Gastrocnemius medialis (tissue), 4 donors: ENCODE data around the gene GFOD1. TPM values are rescaled to one million over a fixed set of nuclear protein-coding genes. Genes with fewer than 3 reads are reported as not detected.
A peak's percentile ranks its signal among the peaks of the same experiment; 100 is the strongest.

ENCODE experiments used
- ATAC-seq, 2 donors: fragments of 150-250 bp; one replicate each; pipeline ENCODE4 v1.9.1; 2016
- DNase-seq, 2 donors: peaks; one replicate each; pipeline ENCODE4 v3.0.0-alpha.2; 2019
- H3K27ac ChIP-seq, 4 donors: fragments of 200-600 bp; sonication (generic); 1 replicate in 1 of 4; 2 replicates in 3 of 4; pipeline ENCODE4 v1.5.1; 2016 to 2018; ENCODE audit warnings: mild to moderate bottlenecking in 2 of 4, moderate library complexity in 1 of 4
- H3K27me3 ChIP-seq, 3 donors: fragments of 200-600 bp; sonication (generic) in 2 of 3; 1 replicate in 1 of 3; 2 replicates in 2 of 3; pipeline versions ENCODE4 v1.5.1 to v1.6.0; 2016 to 2019; ENCODE audit warnings: mild to moderate bottlenecking in 1 of 3, moderate library complexity in 1 of 3
- H3K36me3 ChIP-seq, 2 donors: fragments of 200-600 bp; sonication (generic) in 1 of 2; one replicate each; pipeline ENCODE4 v1.5.1; 2017 to 2018
- H3K4me1 ChIP-seq, 2 donors: fragments of 200-600 bp; sonication (generic) in 1 of 2; one replicate each; pipeline ENCODE4 v1.5.1; 2016 to 2017; ENCODE audit warnings: mild to moderate bottlenecking in 2 of 2
- H3K4me3 ChIP-seq, 4 donors: fragments of 200-600 bp; sonication (generic) in 3 of 4; 1 replicate in 1 of 4; 2 replicates in 3 of 4; pipeline ENCODE4 v1.5.1; 2016 to 2019; ENCODE audit warnings: mild to moderate bottlenecking in 2 of 4
- H3K9me3 ChIP-seq, 3 donors: fragments of 200-600 bp; sonication (generic) in 2 of 3; 1 replicate in 1 of 3; 2 replicates in 2 of 3; pipeline ENCODE4 v1.5.1; 2016 to 2019
- POLR2A ChIP-seq, 2 donors: fragments of 450-650 bp; IDR thresholded peaks; one replicate each; pipeline ENCODE4 v1.6.1; 2017; ENCODE audit warnings: antibody characterized with exemption in 2 of 2, mild to moderate bottlenecking in 2 of 2, moderate library complexity in 2 of 2
- in situ Hi-C, 4 donors: fragments of 200-750 bp; cut with MboI; loops; one replicate each; pipeline versions ENCODE4 v1.15.0 to v1.8.0; 2017; ENCODE audit warnings: low sequenced_read_pairs in 4 of 4
- intact Hi-C: fragments of 100-400 bp; cut with DNase I; formaldehyde crosslinking; loops from one replicate; pipeline ENCODE4 v1.15.1; 2023; ENCODE audit warnings: low total_unique reads
- total RNA-seq, 4 donors: library from RNA; depleted of rRNA; stranded (reverse); fragments of >200 nt; gene quantifications; one replicate each; pipeline versions ENCODE4 v1.1.0 to v1.2.3, GENCODE V29; 2016
- TF ChIP-seq, protein P1 (sequence below), 5 experiments: fragments of 450-650 bp in 3 of 5; fragments of 200-600 bp in 2 of 5; sonication (generic) in 2 of 5; IDR thresholded peaks in 4 of 5; conservative IDR thresholded peaks in 1 of 5; 1 replicate in 4 of 5; 2 replicates in 1 of 5; pipeline ENCODE4 v1.5.1; 2016 to 2019; ENCODE audit warnings: antibody characterized with exemption in 5 of 5, mild to moderate bottlenecking in 3 of 5, moderate library complexity in 3 of 5

GFOD1 gene
- total RNA-seq, 4 donors from 2014 or later = 9.0 to 31.8 (median 16.9) TPM

- TF ChIP-seq POLR2A (IDR thresholded peaks at IDR 0.05) = no peak
- TF ChIP-seq, protein P1, sequence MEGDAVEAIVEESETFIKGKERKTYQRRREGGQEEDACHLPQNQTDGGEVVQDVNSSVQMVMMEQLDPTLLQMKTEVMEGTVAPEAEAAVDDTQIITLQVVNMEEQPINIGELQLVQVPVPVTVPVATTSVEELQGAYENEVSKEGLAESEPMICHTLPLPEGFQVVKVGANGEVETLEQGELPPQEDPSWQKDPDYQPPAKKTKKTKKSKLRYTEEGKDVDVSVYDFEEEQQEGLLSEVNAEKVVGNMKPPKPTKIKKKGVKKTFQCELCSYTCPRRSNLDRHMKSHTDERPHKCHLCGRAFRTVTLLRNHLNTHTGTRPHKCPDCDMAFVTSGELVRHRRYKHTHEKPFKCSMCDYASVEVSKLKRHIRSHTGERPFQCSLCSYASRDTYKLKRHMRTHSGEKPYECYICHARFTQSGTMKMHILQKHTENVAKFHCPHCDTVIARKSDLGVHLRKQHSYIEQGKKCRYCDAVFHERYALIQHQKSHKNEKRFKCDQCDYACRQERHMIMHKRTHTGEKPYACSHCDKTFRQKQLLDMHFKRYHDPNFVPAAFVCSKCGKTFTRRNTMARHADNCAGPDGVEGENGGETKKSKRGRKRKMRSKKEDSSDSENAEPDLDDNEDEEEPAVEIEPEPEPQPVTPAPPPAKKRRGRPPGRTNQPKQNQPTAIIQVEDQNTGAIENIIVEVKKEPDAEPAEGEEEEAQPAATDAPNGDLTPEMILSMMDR (IDR thresholded peaks at IDR 0.05 in 4 of 5, conservative IDR thresholded peaks at IDR 0.05 in 1 of 5) = no peak
- H3K4me1 ChIP-seq = peaks cover 0 to 19% of the 10 kb centered on the region in 2 donors
- intact Hi-C loops (no loop called here), in situ Hi-C loops (no loop called here)
- peak in 1 of 2 donors; percentile 69 for ATAC-seq
- H3K36me3 ChIP-seq = peaks cover 0 to 4% of the 10 kb centered on the region in 2 donors
- DNase-seq = no peak
- no peaks in the 10 kb centered on the region for H3K27me3 ChIP-seq
- peak overlapping the region in 2 of 4 donors; percentile 11 to 37 for H3K27ac ChIP-seq
- no peaks in the 10 kb centered on the region for H3K9me3 ChIP-seq
- no peak overlapping the region for H3K4me3 ChIP-seq
These were observed 128.1 kb downstream of the GFOD1 start for GRCh38 chr6:13359287-13359686.

GRCh38 chr6:13358511-13358910 lies 128.9 kb downstream of the GFOD1 start:
- H3K4me1 ChIP-seq = peaks cover 0 to 19% of the 10 kb centered on the region in 2 donors
- DNase-seq (no peak), ATAC-seq (no peak)
- H3K4me3 ChIP-seq = no peak overlapping the region
- in situ Hi-C loops = no loop called here
- peak overlapping the region in 1 of 4 donors; percentile 30 for H3K27ac ChIP-seq
- H3K27me3 ChIP-seq = no peaks in the 10 kb centered on the region
- intact Hi-C loops = no loop called here
- H3K9me3 ChIP-seq = no peaks in the 10 kb centered on the region
- TF ChIP-seq, protein P1 (IDR thresholded peaks at IDR 0.05 in 4 of 5, conservative IDR thresholded peaks at IDR 0.05 in 1 of 5) = no peak
- TF ChIP-seq POLR2A (IDR thresholded peaks at IDR 0.05) = no peak
- H3K36me3 ChIP-seq = no peaks in the 10 kb centered on the region

DNA sequence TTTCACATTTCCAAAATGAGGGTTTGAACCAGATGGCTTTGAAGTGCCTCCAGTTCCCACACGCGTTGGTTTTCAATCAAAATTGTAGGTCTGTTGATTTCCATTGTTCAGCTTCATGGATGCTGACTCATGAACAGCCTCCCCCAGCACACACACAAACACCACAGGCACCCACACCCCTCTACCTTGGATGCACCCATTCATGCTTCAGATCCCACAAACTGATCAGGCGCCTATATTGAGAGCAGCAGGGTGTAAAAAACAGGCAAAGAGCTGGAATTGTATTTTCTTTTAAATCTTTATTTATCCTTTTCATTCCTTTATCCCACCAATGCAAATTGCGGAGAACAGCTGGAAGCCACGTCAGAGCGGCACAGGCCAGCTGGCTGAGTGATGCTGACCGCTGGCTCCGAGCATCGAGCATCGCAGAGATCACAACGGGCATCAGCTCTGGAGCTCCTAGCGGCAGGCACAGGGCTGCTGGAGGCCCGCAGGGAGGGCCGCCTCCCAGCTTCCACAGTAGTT lies 129.8 kb downstream of the GFOD1 start:
- TF ChIP-seq POLR2A (IDR thresholded peaks at IDR 0.05) = no peak
- TF ChIP-seq, protein P1 (IDR thresholded peaks at IDR 0.05 in 4 of 5, conservative IDR thresholded peaks at IDR 0.05 in 1 of 5) = no peak
- peak overlapping the region in 1 of 4 donors; percentile 30 for H3K27ac ChIP-seq
- no peaks in the 10 kb centered on the region for H3K27me3 ChIP-seq
- ATAC-seq (no peak), DNase-seq (no peak)
- peaks cover 0 to 19% of the 10 kb centered on the region in 2 donors for H3K4me1 ChIP-seq
- in situ Hi-C loops (no loop called here), intact Hi-C loops (no loop called here)
- no peak overlapping the region for H3K4me3 ChIP-seq
- no peaks in the 10 kb centered on the region for H3K9me3 ChIP-seq
- H3K36me3 ChIP-seq = no peaks in the 10 kb centered on the region

GRCh38 chr6:13355999-13356785 lies 131.2 kb downstream of the GFOD1 start:
- intact Hi-C loops (no loop called here), in situ Hi-C loops (no loop called here)
- Histone ChIP-seq H3K36me3 (no peaks in the 10 kb centered on the region), H3K27ac (no peak overlapping the region), H3K4me1 (peaks cover 0 to 17% of the 10 kb centered on the region in 2 donors), H3K27me3 (no peaks in the 10 kb centered on the region), H3K4me3 (no peak overlapping the region), H3K9me3 (no peaks in the 10 kb centered on the region)
- no peak for TF ChIP-seq POLR2A (IDR thresholded peaks at IDR 0.05)
- TF ChIP-seq, protein P1 (IDR thresholded peaks at IDR 0.05 in 4 of 5, conservative IDR thresholded peaks at IDR 0.05 in 1 of 5) = no peak
- ATAC-seq (no peak), DNase-seq (no peak)
